Measurements from ENCODE around the gene PNLDC1. TPM values are rescaled to one million over a fixed set of nuclear protein-coding genes. Genes with fewer than 3 reads are reported as not detected.

The PNLDC1 gene
- not detected in 2 replicates for total RNA-seq

GRCh38 chr6:159800141-159800865 lies at the start of gene PNLDC1:
PNLDC1 (plus strand) TSS chr6:159800276; CDS start chr6:159800308, 32 bp downstream.

GRCh38 chr6:159761873-159762680 lies 38.0 kb upstream of the PNLDC1 start, which contains the start of gene ACAT2:
ACAT2 (plus strand) TSS chr6:159762045; CDS start chr6:159762088, 43 bp downstream.

GRCh38 chr6:159789377-159790148 lies 10.5 kb upstream of the PNLDC1 start, which contains the start of gene TCP1:
TCP1 (minus strand) TSS chr6:159789602; CDS start chr6:159789468, 134 bp downstream.

GRCh38 chr6:159790149-159790955 lies 9.7 kb upstream of the PNLDC1 start, which contains the start of gene MRPL18:
MRPL18 (plus strand) TSS chr6:159790467; CDS start chr6:159790588, 121 bp downstream.

Other genes with a start within 250 kb of the PNLDC1 start
- gene SOD2, start 107.0 kb upstream of the PNLDC1 start, total RNA-seq: 112 and 121 TPM in 2 replicates
- gene WTAP, start 72.8 kb upstream of the PNLDC1 start, total RNA-seq: 58.7 and 60.4 TPM in 2 replicates
- gene ACAT2, start 38.2 kb upstream of the PNLDC1 start, total RNA-seq: 154 and 160 TPM in 2 replicates
- gene TCP1, start 10.7 kb upstream of the PNLDC1 start, total RNA-seq: 221 and 230 TPM in 2 replicates
- 91.5 and 102 TPM in 2 replicates for gene MRPL18, start 9.8 kb upstream of the PNLDC1 start, total RNA-seq
- not detected in 2 replicates for gene MAS1, start 90.7 kb downstream of the PNLDC1 start, total RNA-seq
- gene IGF2R, start 168.8 kb downstream of the PNLDC1 start, total RNA-seq: 33.6 and 40.9 TPM in 2 replicates